BJ (cell line): Measurements from ENCODE around the gene TMEM151B. TPM values are rescaled to one million over a fixed set of nuclear protein-coding genes. Genes with fewer than 3 reads are reported as not detected.

Experiments
- polyA plus RNA-seq: library from polyadenylated mRNA; depleted of rRNA; stranded (reverse); fragments of >200 nt; gene quantifications from 2 replicates; pipeline ENCODE4 v1.2.3, GENCODE V29; 2011; rRNA removed

Gene TMEM151B
- polyA plus RNA-seq, 1 experiment = not detected

Other genes starting within 250 kb of the TMEM151B start
- gene MRPL14, start 143.0 kb upstream of the TMEM151B start, polyA plus RNA-seq = 58.4 TPM in 2 replicates
- 34.1 and 56.5 TPM in 2 replicates for gene TMEM63B, start 142.9 kb upstream of the TMEM151B start, polyA plus RNA-seq
- gene CAPN11, start 111.6 kb upstream of the TMEM151B start, polyA plus RNA-seq = 0.04 TPM in 1 of 2 replicates, not detected in the other
- gene MYMX, start 53.5 kb upstream of the TMEM151B start, polyA plus RNA-seq = not detected in 2 replicates
- gene SLC29A1, start 46.9 kb upstream of the TMEM151B start, polyA plus RNA-seq = 25.7 and 34.1 TPM in 2 replicates
- gene HSP90AB1, start 23.3 kb upstream of the TMEM151B start, polyA plus RNA-seq = 578 and 615 TPM in 2 replicates
- gene SLC35B2, start 12.9 kb upstream of the TMEM151B start, polyA plus RNA-seq = 104 and 145 TPM in 2 replicates
- 6.2 and 8.0 TPM in 2 replicates for gene NFKBIE, start 4.9 kb upstream of the TMEM151B start, polyA plus RNA-seq
- gene AARS2, start 42.9 kb downstream of the TMEM151B start, polyA plus RNA-seq = 4.5 and 7.3 TPM in 2 replicates
- gene SPATS1, start 72.2 kb downstream of the TMEM151B start, polyA plus RNA-seq = not detected in 2 replicates
- gene CDC5L, start 117.3 kb downstream of the TMEM151B start, polyA plus RNA-seq = 7.6 and 13.4 TPM in 2 replicates